Measurements from ENCODE around the gene BDKRB2. TPM values are rescaled to one million over a fixed set of nuclear protein-coding genes. Genes with fewer than 3 reads are reported as not detected.

Gene BDKRB2
- total RNA-seq, 1 donor from 2014 or later = 0.15 TPM

- no peaks in the 10 kb centered on the region for H3K36me3 Mint-ChIP-seq (ENCODE audit: low read depth, unreplicated experiment)
- no peaks in the 10 kb centered on the region for H3K9me3 Mint-ChIP-seq (ENCODE audit: unreplicated experiment)
- no peaks in the 10 kb centered on the region for H3K4me1 Mint-ChIP-seq (ENCODE audit: unreplicated experiment)
- peaks cover 7% of the 10 kb centered on the region for H3K27me3 Mint-ChIP-seq (ENCODE audit: unreplicated experiment)
- no peak for DNase-seq (ENCODE audit: low spot score)
- no peak overlapping the region for H3K27ac Mint-ChIP-seq (ENCODE audit: unreplicated experiment)
- TF ChIP-seq CTCF (IDR thresholded peaks at IDR 0.05; ENCODE audit: unreplicated experiment) = no peak
- H3K4me3 Mint-ChIP-seq (ENCODE audit: unreplicated experiment) = no peak overlapping the region
These were observed 60.2 kb downstream of the BDKRB2 start for GRCh38 chr14:96264853-96265252.

GRCh38 chr14:96265383-96266095 is 60.9 kb downstream of the BDKRB2 start:
- no peak overlapping the region for H3K27ac Mint-ChIP-seq (ENCODE audit: unreplicated experiment)
- H3K4me1 Mint-ChIP-seq (ENCODE audit: unreplicated experiment) = no peaks in the 10 kb centered on the region
- H3K36me3 Mint-ChIP-seq (ENCODE audit: low read depth, unreplicated experiment) = no peaks in the 10 kb centered on the region
- no peak overlapping the region for H3K4me3 Mint-ChIP-seq (ENCODE audit: unreplicated experiment)
- peaks cover 7% of the 10 kb centered on the region for H3K27me3 Mint-ChIP-seq (ENCODE audit: unreplicated experiment)
- TF ChIP-seq CTCF (IDR thresholded peaks at IDR 0.05; ENCODE audit: unreplicated experiment) = no peak
- DNase-seq (ENCODE audit: low spot score) = no peak
- H3K9me3 Mint-ChIP-seq (ENCODE audit: unreplicated experiment) = no peaks in the 10 kb centered on the region

DNA sequence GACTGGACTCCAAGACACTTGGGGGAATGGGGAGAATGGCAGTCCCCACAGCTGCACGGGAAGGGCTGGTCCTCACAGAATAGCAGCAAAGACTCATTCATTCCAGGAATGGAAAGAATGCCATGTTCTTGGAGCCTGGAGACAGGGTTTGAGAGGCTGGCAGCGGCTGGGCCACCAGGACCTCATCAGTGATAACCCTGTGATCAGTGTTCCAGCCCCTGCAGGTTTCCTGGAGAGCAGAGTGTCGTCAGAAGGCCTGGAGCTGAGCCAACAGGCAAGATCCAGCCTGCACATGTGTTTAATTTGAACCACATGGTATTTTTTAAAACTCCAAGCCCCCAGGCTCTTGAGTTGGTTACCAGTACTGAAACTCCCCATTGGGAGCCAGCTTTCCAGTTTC is 62.7 kb downstream of the BDKRB2 start:
- TF ChIP-seq CTCF (IDR thresholded peaks at IDR 0.05; ENCODE audit: unreplicated experiment) = no peak
- H3K27me3 Mint-ChIP-seq (ENCODE audit: unreplicated experiment) = peaks cover 7% of the 10 kb centered on the region
- no peaks in the 10 kb centered on the region for H3K4me1 Mint-ChIP-seq (ENCODE audit: unreplicated experiment)
- no peak for DNase-seq (ENCODE audit: low spot score)
- H3K27ac Mint-ChIP-seq (ENCODE audit: unreplicated experiment) = no peak overlapping the region
- H3K9me3 Mint-ChIP-seq (ENCODE audit: unreplicated experiment) = no peaks in the 10 kb centered on the region
- no peaks in the 10 kb centered on the region for H3K36me3 Mint-ChIP-seq (ENCODE audit: low read depth, unreplicated experiment)
- H3K4me3 Mint-ChIP-seq (ENCODE audit: unreplicated experiment) = no peak overlapping the region

GRCh38 chr14:96267916-96268315 is 63.3 kb downstream of the BDKRB2 start:
- no peak for DNase-seq (ENCODE audit: low spot score)
- TF ChIP-seq CTCF (IDR thresholded peaks at IDR 0.05; ENCODE audit: unreplicated experiment) = no peak
- Mint-ChIP-seq H3K27me3 (ENCODE audit: unreplicated experiment) (peaks cover 6% of the 10 kb centered on the region), H3K36me3 (ENCODE audit: low read depth, unreplicated experiment) (no peaks in the 10 kb centered on the region), H3K4me3 (ENCODE audit: unreplicated experiment) (no peak overlapping the region), H3K27ac (ENCODE audit: unreplicated experiment) (no peak overlapping the region), H3K9me3 (ENCODE audit: unreplicated experiment) (no peaks in the 10 kb centered on the region), H3K4me1 (ENCODE audit: unreplicated experiment) (no peaks in the 10 kb centered on the region)

GRCh38 chr14:96268431-96269358 is 64.1 kb downstream of the BDKRB2 start:
- no peak overlapping the region for H3K27ac Mint-ChIP-seq (ENCODE audit: unreplicated experiment)
- DNase-seq (ENCODE audit: low spot score) = no peak
- H3K27me3 Mint-ChIP-seq (ENCODE audit: unreplicated experiment) = peaks cover 6% of the 10 kb centered on the region
- no peak for TF ChIP-seq CTCF (IDR thresholded peaks at IDR 0.05; ENCODE audit: unreplicated experiment)
- no peaks in the 10 kb centered on the region for H3K9me3 Mint-ChIP-seq (ENCODE audit: unreplicated experiment)
- H3K4me3 Mint-ChIP-seq (ENCODE audit: unreplicated experiment) = no peak overlapping the region
- H3K36me3 Mint-ChIP-seq (ENCODE audit: low read depth, unreplicated experiment) = no peaks in the 10 kb centered on the region
- no peaks in the 10 kb centered on the region for H3K4me1 Mint-ChIP-seq (ENCODE audit: unreplicated experiment)
